ENCODE measurements around the gene CDC14C.

Gene CDC14C

DNA sequence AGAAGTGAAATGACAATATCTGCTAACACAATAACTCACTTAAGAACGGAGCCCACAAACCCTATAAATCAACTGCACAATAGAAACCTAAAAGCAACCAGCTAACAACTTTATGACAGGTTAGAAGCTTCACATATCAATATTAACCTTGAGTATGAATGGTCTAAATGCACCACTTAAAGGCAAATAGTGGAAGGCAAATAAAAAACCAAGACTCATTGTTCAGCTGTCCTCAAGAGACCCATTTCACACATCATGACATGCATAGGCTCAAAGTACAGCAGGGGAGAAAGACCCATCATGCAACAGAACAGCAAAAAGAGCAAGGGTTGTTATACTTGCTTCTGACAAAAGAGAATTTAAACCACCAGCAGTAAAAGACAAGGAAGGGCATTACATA is 46.8 kb downstream of the CDC14C start:
- FAIRE-seq (no peak), DNase-seq (ENCODE audit: low spot score) (no peak)

DNA sequence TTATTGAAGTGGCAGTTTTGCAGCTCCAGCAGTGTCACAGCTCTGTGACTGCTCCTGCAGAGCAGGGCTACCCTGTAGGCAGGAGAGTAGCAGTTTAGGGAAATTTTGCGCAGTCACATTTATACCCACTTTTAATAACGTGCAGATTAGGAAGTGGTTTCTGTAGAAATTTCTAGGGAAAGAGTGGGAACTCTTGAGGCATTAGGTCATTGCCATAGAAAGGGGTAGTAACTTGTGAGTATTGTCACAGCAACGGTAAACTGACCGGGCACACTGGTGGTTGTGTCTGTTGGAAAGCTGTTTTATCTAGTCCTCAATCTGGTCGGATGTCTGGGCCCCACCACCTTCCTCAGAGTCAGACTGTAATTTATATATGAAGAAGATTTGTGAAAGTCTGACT is 51.9 kb downstream of the CDC14C start:
- no peak for FAIRE-seq
- no peak for DNase-seq (ENCODE audit: low spot score)

DNA sequence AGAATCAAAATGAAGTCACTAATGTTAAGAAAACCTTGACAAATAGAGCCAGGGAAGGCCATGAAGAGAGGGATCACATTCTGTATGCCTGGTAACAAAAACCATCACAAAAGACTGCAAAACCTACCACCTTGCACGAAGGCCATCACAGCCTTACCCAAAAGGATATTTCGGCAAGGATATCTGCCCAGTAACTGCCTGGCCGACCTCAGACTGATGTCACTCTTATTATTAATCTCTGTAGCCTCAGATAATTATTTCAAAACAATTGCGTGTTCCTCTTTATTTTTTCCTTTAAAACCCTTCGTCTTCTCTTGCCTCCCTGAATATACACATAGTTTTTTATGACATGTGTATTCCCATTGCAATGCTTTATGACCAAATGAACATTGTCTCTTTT is 52.5 kb downstream of the CDC14C start:
- no peak for FAIRE-seq
- DNase-seq (ENCODE audit: low spot score) = no peak

All from RCC 7860 (cell line).